Measurements from ENCODE around the gene ANKRD34A.
A peak's percentile ranks its signal among the peaks of the same experiment; 100 is the strongest.
"Not testable (repeated sequence)": the region's sequence is repeated elsewhere in the genome, so short reads cannot be mapped to it uniquely, and the experiment has no call there.

The ANKRD34A gene

DNA sequence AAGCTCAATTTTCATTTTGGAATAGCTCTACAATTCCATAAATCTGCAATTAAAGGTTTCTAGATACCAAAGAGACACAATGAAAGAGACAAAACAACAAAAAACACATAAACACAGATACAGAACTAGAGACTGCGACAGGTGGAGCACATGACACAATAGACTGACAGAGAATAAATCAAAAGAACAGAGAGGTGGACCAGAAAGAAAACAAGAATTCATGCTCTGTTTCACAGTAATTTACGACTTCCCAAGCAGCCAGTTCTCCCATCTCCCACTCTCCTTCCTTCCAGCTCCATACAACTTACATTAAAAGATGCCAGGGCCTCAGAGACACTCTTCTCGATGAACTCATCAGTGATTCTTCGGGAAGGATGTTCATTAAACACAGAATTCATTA lies 22.0 kb downstream of the ANKRD34A start:
- DNase-seq: no peak

DNA sequence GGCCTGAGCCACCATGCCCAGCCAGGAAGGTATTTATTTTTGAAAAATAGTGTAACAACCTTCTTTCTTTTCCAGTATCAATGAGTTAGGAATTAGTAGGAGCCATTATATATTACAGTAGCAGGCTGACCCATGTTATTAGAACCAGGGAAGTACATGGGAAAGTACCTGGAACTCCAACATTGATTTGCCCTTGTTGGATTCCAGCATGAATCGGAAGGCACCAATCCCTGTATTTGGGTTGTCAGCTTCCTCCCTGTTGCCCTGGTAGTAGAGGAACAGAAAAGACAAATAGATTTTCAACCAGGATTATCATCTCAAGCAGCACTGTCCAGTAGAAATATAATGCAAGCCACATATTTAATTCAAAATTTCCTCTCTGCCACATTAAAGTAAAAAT lies 26.9 kb downstream of the ANKRD34A start:
- DNase-seq: no peak

- no peak for DNase-seq
Measured at GRCh38 chr1:145936247-145936646, 28.1 kb downstream of the ANKRD34A start.

DNA sequence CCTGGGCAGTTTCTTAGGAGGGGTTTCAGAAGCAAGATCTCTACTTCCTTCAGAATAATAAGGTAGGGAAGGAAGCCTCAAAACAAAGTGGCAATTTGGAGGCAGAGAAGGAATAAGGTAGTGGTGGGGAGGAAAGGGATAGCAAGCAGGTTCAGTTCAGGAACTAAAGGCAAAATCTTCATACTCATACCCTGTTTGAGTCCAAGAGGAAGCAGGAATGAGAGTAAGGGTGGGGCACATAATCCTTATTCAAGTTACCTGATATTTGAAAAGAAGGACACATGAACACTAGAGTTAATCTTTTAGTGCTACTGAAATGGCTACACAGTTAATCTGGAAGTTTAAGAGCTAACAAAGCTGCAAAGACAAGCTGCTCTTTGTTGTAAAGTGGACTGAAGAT lies 28.7 kb downstream of the ANKRD34A start:
- DNase-seq: no peak

DNA sequence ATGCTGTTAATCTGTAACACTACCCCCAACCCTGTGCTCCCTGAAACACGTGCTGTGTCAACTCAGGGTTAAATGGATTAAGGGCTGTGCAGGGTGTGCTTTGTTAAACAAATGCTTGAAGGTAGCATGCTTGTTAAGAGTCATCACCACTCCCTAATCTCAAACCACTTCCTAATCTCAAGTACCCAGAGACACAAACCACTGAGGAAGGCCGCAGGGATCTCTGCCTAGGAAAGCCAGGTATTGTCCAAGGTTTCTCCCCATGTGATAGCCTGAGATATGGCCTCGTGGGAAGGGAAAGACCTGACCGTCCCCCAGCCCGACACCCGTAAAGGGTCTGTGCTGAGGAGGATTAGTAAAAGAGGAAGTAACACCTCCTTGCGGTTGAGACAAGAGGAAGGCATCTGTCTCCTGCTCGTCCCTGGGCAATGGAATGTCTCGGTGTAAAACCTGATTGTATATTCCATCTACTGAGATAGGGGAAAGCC lies 31.8 kb downstream of the ANKRD34A start:
- not testable (repeated sequence) for DNase-seq

- DNase-seq: no peak
Measured at GRCh38 chr1:145927916-145928643, 36.3 kb downstream of the ANKRD34A start.

DNA sequence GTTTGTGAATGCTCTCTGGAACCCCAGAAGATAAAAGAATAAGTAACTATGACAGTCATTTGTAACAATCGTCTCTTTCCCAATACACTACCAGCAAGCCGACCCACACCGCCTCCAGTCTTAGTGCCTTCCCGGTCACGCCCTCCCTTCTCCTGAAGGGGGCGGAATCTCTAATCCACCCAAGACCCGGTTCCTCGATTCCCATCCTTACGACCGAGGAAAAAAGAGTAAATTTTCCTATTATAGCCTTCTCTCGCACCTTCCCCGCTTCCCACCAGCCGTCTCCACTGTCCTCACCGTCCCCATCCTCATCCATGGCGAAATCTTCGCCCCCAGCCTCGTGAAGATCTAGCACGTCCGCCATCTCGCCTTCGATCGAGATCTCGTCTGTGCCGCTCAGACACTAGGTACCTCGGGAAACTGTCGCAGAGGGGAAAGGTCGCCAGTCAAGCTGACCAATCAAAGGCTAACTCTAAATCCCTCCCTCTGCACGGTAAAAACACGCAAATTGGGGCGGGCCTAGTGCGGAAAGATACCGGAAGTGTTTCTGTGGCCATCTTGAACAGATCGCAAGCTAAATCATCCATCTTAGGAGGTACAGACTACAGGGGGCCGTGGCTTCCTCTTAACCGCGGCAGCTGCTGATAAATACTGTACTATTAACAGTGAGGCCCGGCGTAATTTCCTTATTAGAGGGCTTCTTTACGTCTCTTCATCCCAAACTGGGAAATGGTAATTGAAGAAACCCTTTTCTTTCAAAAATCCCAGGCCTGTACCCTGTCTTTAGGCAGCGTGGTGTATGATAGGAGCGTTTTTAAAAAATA lies 37.1 kb downstream of the ANKRD34A start, which contains the start of gene RBM8A:
Gene RBM8A (minus strand): TSS at position 422 of the 824 bp plus-strand sequence. CDS start 58 bp downstream, at position 364.
- DNase-seq: peak; percentile 99

DNA sequence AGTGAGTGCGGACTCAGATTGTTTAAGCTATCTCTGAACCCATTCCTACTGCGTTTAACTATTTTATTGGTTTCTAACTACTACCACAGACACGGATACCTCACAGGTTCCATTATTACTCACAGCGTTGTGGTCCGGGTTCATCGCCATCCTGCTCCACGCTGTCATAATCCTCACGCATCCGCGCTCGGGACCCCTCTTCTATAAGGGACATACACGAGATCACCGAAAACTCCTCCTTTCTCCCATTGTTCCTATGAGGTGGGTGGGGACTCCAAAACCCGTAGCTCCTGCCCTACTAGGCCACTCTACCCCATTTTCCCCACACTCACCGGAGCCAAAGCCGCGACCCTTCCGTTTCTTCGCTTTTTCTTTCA lies 37.7 kb downstream of the ANKRD34A start:
- DNase-seq: no peak

- DNase-seq: no peak
Measured at GRCh38 chr1:145922266-145922665, 42.1 kb downstream of the ANKRD34A start.

GRCh38 chr1:145920297-145920696 lies 44.1 kb downstream of the ANKRD34A start:
- DNase-seq: not testable (repeated sequence)

DNA sequence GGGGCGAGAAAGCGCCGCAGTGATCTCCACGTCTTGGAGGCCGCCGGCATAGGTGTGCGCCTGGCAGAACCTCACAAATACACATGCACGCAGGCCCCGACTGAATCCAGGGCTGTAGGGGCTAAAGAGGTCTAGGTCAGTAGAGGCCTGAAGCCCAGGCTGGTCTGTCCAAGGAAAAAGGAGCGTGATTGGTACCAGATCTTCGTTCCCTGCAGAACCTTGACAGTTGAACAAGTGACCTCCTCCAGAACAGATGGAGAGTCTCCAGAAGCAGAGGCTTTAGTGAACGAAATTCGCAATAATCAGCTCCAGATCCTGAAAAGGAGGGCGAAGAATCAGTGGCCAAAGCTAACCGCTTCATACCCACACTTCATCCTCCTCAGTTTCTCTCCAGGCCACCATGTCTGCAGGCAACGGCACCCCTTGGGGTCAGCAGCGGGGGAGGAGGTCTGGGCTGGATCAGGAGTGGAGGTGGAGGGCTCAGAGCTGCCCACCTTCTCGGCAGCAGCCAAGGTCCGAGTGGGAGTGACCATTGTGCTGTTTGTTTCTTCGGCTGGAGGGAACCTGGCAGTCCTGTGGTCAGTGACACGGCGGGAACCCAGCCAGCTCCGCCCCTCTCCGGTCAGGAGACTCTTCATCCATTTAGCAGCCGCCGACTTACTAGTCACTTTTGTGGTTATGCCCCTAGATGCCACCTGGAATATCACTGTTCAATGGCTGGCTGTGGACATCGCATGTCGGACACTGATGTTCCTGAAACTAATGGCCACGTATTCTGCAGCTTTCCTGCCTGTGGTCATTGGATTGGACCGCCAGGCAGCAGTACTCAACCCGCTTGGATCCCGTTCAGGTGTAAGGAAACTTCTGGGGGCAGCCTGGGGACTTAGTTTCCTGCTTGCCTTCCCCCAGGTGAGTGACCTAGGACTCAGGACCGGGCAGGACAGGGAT lies 45.1 kb downstream of the ANKRD34A start:
- DNase-seq: no peak

- peak; percentile 87 for DNase-seq
Measured at GRCh38 chr1:145918144-145918991, 46.0 kb downstream of the ANKRD34A start, which contains the start of gene PEX11B. TSS of gene PEX11B (minus strand) at chr1:145918717. CDS start at chr1:145918688, 29 bp downstream.

GRCh38 chr1:145917595-145917994 lies 46.8 kb downstream of the ANKRD34A start:
- DNase-seq: no peak

DNA sequence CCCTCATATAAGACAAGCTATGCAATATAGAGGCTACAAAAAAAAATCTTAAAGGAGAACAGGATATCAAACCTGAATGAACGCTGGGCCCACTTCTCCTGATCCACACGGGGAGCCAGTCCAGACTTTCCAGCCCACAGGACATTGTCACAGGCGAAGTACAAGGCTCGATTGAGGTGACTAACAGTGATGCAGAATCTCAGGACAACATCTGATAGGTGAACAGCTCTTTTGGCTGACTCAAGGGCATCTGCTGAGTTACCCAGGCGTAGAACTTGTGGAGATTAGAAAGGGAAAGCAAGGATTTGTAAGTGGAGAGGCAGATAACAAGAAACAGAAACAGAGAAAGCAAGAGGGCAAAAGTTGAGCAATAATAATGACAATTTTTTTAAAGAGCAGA lies 47.6 kb downstream of the ANKRD34A start:
- no peak for DNase-seq

GRCh38 chr1:145912128-145912641 lies 52.2 kb downstream of the ANKRD34A start:
- DNase-seq: no peak
